ENCODE results near the gene PSMC1. TPM values are rescaled to one million over a fixed set of nuclear protein-coding genes. Genes with fewer than 3 reads are reported as not detected.

PSMC1 gene
- total and polyA plus RNA-seq, 2 donors (not counting 1 experiment from before 2014, with no cell fraction given), result 21.4 to 51.6 TPM

DNA sequence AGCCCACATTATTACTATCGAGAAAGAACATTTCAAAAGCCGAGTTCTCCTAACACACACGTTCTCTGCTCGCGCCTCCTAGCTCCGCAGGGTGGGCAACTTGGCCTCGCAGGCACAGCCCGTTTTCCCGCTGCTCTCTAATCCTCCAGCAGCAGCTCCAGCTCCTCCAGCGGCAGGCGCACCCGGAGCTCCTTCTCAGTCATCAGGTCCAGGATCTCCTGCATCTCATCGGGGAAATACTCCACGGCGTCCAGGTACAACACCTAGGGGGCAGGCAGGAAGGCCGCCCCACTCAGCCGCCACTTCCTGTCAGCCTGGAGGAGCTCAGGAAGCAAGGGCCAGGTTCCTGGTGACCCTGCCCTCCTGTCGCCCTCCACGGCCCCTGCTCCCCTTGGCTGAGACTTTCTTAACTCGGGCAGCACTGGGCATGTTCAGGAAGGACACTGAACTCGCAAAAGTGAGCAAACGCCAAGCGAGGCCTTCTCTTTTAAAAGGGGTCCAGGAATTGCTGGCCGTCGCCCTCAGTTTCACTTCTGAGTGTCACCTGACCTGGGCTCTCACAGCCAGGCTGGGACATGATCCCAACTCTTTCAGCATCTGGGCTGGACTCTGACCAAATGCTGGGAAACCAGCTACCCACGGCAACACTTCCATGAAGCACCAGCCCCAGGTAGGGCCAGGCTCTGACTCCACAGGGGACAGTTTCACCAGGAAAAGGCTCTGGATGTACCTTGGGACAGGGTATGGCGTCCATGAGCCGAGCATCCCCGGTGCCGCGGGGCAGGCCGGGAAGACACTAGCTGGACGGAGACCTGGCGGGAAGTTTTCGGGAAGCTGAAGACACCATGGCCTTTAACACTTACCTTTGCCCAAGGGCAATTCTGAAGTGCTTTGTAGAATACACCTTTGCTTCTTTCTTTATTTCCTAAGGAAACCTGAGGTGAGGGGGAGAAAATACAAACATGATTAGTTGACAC lies 22.1 kb downstream of the PSMC1 start:
- TF ChIP-seq EZH2 (IDR thresholded peaks at IDR 0.05; ENCODE audit: borderline replicate concordance, insufficient read depth, low read depth, low read length, poor library complexity, severe bottlenecking), result no peak
- TF ChIP-seq, protein P1, sequence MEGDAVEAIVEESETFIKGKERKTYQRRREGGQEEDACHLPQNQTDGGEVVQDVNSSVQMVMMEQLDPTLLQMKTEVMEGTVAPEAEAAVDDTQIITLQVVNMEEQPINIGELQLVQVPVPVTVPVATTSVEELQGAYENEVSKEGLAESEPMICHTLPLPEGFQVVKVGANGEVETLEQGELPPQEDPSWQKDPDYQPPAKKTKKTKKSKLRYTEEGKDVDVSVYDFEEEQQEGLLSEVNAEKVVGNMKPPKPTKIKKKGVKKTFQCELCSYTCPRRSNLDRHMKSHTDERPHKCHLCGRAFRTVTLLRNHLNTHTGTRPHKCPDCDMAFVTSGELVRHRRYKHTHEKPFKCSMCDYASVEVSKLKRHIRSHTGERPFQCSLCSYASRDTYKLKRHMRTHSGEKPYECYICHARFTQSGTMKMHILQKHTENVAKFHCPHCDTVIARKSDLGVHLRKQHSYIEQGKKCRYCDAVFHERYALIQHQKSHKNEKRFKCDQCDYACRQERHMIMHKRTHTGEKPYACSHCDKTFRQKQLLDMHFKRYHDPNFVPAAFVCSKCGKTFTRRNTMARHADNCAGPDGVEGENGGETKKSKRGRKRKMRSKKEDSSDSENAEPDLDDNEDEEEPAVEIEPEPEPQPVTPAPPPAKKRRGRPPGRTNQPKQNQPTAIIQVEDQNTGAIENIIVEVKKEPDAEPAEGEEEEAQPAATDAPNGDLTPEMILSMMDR (IDR thresholded peaks at IDR 0.05), result no peak
- Histone ChIP-seq H3K27ac (ENCODE audit: low read length in 2 of 2) (no peak overlapping the region), H3K9me3 (ENCODE audit: control extremely low read depth in 1 of 3, control insufficient read depth in 2 of 3, insufficient read depth in 1 of 3, low read length in 2 of 3) (no peaks in the 10 kb centered on the region), H3K4me2 (replicated peaks; ENCODE audit: low read depth, low read length, poor library complexity, severe bottlenecking) (no peak overlapping the region), H4K20me1 (ENCODE audit: control insufficient read depth, insufficient read depth, low read length, poor library complexity, severe bottlenecking) (no peaks in the 10 kb centered on the region), H3K4me3 (ENCODE audit: control extremely low read depth in 1 of 5, extremely low read depth in 1 of 5, insufficient read depth in 1 of 5, low read depth in 2 of 5, low read length in 4 of 5) (no peak overlapping the region), H3K4me1 (ENCODE audit: control insufficient read depth in 2 of 2, insufficient read depth in 2 of 2, low read length in 2 of 2) (no peaks in the 10 kb centered on the region), H3K79me2 (ENCODE audit: control insufficient read depth, insufficient read depth, low read length) (no peaks in the 10 kb centered on the region), H3K36me3 (replicated peaks in 1 of 2; ENCODE audit: control extremely low read depth in 1 of 2, control insufficient read depth in 1 of 2, extremely low read depth in 1 of 2, insufficient read depth in 2 of 2, low read length in 1 of 2) (peaks cover 0 to 33% of the 10 kb centered on the region in 2 experiments), H3K9ac (ENCODE audit: low read length) (no peak overlapping the region), H2AFZ (ENCODE audit: insufficient read depth, low read depth, low read length, poor library complexity, severe bottlenecking) (no peak overlapping the region), H3K27me3 (replicated peaks in 1 of 4; ENCODE audit: control extremely low read depth in 1 of 4, control insufficient read depth in 3 of 4, insufficient read depth in 4 of 4, low read length in 3 of 4) (no peaks in the 10 kb centered on the region)
- intact Hi-C loops (cut with micrococcal nuclease), result no loop called here
- H3K27ac Mint-ChIP-seq, result no peak overlapping the region
- H3K9me3 Mint-ChIP-seq (ENCODE audit: insufficient read depth), result no peaks in the 10 kb centered on the region
- WGBS (ENCODE audit: insufficient coverage), result 94% methylated on average over 32 of the region's 35 CpGs
- ATAC-seq (ENCODE audit: low read depth), result no peak
- H3K4me1 Mint-ChIP-seq, result no peaks in the 10 kb centered on the region
- POLR2A ChIA-PET, result no interaction called here
- H3K27me3 Mint-ChIP-seq, result no peaks in the 10 kb centered on the region
- H3K4me3 Mint-ChIP-seq, result no peak overlapping the region
- no peak for DNase-seq
- CTCF ChIA-PET, result no interaction called here

DNA sequence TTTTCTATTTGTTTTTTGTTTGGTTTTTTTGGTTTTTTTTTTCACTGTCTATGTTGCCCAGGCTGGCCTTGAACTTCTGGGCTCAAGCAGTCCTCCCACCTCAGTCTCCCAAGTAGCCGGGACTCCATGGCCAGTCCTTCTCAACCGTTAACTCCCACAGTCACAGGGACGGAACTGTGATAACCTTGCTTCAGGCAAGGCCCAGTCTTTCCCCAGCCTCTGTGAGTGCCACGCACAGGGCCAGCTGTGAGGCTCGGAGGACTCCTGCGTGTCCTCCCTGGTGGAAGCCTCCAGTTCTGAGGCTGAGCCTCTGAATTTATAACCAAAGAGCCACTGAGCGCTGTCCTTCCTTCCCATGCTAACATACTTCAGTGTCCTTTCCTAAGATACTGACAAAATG lies 23.7 kb downstream of the PSMC1 start:
- no peak for TF ChIP-seq EZH2 (IDR thresholded peaks at IDR 0.05; ENCODE audit: borderline replicate concordance, insufficient read depth, low read depth, low read length, poor library complexity, severe bottlenecking)
- TF ChIP-seq, protein P1 (IDR thresholded peaks at IDR 0.05), result no peak
- Mint-ChIP-seq H3K4me3 (no peak overlapping the region), H3K27ac (no peak overlapping the region), H3K9me3 (ENCODE audit: insufficient read depth) (no peaks in the 10 kb centered on the region), H3K27me3 (no peaks in the 10 kb centered on the region), H3K4me1 (no peaks in the 10 kb centered on the region)
- Histone ChIP-seq H3K79me2 (ENCODE audit: control insufficient read depth, insufficient read depth, low read length) (no peaks in the 10 kb centered on the region), H3K4me1 (ENCODE audit: control insufficient read depth in 2 of 2, insufficient read depth in 2 of 2, low read length in 2 of 2) (no peaks in the 10 kb centered on the region), H3K9me3 (ENCODE audit: control extremely low read depth in 1 of 3, control insufficient read depth in 2 of 3, insufficient read depth in 1 of 3, low read length in 2 of 3) (no peaks in the 10 kb centered on the region), H2AFZ (ENCODE audit: insufficient read depth, low read depth, low read length, poor library complexity, severe bottlenecking) (no peak overlapping the region), H3K27me3 (replicated peaks in 1 of 4; ENCODE audit: control extremely low read depth in 1 of 4, control insufficient read depth in 3 of 4, insufficient read depth in 4 of 4, low read length in 3 of 4) (no peaks in the 10 kb centered on the region), H3K27ac (ENCODE audit: low read length in 2 of 2) (no peak overlapping the region), H3K9ac (ENCODE audit: low read length) (no peak overlapping the region), H3K36me3 (replicated peaks in 1 of 2; ENCODE audit: control extremely low read depth in 1 of 2, control insufficient read depth in 1 of 2, extremely low read depth in 1 of 2, insufficient read depth in 2 of 2, low read length in 1 of 2) (peaks cover 0 to 41% of the 10 kb centered on the region in 2 experiments), H3K4me2 (replicated peaks; ENCODE audit: low read depth, low read length, poor library complexity, severe bottlenecking) (no peak overlapping the region), H4K20me1 (ENCODE audit: control insufficient read depth, insufficient read depth, low read length, poor library complexity, severe bottlenecking) (no peaks in the 10 kb centered on the region), H3K4me3 (ENCODE audit: control extremely low read depth in 1 of 5, extremely low read depth in 1 of 5, insufficient read depth in 1 of 5, low read depth in 2 of 5, low read length in 4 of 5) (no peak overlapping the region)
- POLR2A ChIA-PET, result no interaction called here
- DNase-seq, result no peak
- WGBS (ENCODE audit: insufficient coverage), result 95% methylated on average over 7 of the region's 7 CpGs
- CTCF ChIA-PET, result no interaction called here
- no peak for ATAC-seq (ENCODE audit: low read depth)
- intact Hi-C loops (cut with micrococcal nuclease), result no loop called here
